Stimulated activated CD4-positive, alpha-beta T cell treated with anti-CD3 and anti-CD28 coated beads, TNF-alpha, amount 100 ng/mL, for 48 hours (primary cell): Measurements from ENCODE around the gene EFNB2.

Experiments
- DNase-seq, 3 donors: peaks; one replicate each; pipeline ENCODE4 v3.0.0-alpha.2; 2020; ENCODE audit warnings: low read depth in 3 of 3

The EFNB2 gene

DNA sequence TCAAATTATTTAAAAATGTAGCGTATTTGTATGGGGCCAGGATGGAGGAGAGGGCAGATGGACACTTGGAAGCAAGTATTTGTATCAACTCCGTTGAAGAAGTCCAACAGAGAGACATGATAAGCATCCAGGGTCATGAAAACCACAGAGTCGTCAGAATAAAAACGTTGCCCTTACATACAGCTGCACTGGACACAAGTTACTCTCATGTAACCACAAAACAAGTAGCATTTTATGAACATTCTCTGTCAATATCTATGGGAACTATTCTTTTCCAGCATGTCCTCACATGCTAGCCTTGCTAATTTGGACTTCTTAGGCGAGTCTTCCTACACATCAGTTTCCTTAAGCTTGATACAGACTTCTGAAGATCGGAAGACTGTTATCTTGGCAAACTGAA lies 35.0 kb downstream of the EFNB2 start:
- no peak for DNase-seq

GRCh38 chr13:106499896-106500295 lies 35.6 kb downstream of the EFNB2 start:
- DNase-seq: no peak

DNA sequence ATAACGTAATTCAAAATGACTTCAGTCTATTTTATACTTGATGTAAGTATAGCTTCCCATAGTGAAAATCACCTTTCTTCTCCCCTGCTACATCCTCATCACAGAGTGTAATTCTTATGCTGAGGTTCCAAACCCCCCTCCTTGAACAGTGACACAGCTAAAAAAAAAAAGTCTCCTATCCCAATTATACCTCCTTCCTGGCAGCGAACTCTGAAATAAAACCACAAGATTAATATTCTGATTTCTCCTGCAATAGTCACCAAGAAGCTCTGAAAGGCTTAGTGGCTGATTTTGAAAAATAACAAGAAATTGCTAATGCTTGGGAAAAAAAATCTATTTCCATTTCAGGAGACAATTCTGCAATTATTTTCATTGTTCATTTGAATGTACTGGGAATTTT lies 36.3 kb downstream of the EFNB2 start:
- no peak for DNase-seq

- DNase-seq: no peak
These were observed 36.9 kb downstream of the EFNB2 start for GRCh38 chr13:106498571-106498970.

DNA sequence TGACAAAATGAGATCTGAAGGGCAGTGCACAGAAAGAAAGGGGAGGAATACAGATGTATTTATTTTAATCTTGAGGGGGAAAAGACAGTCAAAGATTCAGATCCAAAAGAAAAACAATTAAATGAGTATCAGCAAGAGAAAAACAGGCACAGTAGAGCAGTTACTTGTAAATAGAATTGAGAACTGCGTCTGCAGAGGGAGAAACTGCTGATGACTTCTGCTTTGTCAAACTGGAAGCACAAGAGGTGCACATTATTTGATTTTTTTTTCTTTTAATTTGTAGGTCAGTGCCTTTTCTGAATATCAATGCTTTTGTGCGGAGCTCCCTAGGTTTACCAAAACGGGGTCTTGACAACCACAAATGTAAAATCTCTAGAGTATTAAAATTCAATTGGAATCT lies 37.3 kb downstream of the EFNB2 start:
- DNase-seq: no peak

GRCh38 chr13:106497079-106497478 lies 38.4 kb downstream of the EFNB2 start:
- no peak for DNase-seq

DNA sequence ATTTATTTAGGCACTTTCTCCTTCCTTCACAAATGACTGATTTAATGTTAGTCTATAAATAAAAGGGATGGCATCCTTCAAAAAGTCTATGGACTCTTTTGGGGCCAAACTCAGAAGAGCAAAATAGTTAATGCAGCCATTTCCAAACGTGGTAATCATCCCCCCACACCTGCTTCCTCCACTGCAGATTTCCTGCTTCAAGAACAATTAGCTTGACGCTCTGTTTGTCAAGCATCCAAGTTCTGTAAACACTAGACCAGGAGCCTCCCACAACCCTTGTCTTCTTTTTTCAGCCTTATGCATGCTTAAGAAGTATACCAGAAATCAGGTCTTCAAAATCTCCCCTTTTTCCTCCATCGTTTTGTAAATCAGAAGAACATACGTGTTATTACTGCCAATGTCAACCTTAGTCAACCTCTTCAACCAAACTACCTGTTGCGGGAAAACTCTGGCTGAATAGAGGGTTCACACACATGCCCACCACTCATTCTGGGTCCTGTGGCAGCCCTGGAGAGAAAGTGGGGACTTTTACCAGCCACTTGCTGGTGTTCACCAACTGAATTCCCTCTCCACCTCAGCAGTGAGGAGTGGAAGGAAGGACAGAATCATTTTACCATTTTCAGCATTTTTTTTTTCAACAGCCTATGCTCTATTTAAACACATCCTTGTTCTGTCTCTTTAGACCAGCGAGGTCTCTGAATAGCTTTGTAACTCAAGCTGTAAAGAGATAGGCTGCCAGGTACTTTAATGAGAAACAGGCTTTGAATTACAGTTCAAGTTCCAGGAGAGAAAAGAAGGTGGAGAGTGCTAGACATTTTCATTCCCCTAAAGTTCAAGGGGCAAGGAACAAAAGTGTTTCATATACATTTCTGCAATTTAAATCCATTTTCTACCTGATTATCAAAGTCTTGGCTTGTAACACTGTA lies 39.1 kb downstream of the EFNB2 start:
- DNase-seq: no peak

DNA sequence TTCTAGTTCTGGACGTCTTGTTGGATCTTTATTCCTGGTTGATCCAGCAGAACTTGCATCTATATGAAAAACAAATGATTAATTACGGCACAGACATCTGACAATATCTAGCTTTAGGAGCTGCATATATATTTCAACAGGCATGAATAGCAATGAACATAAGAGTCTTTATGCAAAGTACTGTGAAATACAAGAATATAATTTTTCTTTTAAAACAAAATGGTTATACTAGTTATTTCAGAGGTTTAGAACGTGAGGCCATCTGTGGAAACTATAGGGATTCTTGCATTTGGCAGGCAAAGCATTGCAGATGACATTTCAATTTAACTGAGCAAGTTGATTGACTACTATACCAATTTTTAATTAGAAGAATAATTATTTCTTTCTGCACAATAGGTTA lies 40.5 kb downstream of the EFNB2 start:
- no peak for DNase-seq

DNA sequence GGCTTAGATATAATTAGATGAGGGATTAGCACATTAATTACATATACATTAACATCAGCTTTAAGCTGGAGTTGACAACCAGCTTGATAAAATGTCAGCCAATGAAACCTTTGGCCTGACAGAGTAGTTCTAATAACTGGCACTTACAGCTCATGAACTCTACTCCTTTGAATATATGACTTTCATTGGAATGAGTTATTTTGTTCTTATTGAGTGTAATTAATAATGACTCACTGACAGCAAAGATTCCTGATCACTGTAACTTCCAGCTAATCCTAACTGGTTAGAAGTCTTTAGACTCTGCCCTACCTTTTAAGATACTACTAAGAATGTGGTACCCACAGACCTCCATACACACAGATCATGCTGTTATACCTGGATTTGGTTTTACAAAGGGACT lies 41.0 kb downstream of the EFNB2 start:
- DNase-seq: no peak

DNA sequence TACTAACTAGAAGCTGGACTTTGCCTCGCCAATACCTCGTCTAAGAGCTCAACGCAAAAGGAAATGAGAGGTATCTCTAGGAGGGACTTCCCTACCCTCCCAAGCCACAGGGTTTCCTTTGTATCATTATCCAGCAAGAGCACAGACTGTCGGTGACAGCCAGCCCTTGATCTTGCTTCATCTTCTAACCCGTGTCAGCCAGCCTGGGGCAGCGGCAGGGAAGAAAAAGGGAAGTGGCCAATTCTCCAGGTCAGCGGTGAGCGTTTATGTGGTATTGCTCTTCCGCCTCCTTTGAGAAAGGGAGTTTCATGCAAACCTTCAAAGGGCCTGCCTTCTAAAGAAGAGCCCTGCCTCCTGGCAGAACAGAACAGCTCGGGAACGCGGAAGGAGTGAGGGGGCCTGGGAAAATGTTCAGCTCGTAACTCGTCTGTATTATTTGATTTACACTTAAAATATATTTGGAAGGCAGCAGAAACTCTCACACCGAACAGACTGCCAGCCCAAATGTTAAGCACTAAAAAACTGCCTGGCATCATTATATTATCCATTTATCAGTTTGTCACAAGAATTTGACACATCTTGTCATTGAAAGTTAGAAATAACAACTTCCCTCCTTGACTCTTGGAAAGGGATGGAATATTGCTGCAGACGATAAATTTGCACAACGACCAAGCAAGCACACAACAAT lies 41.8 kb downstream of the EFNB2 start:
- no peak for DNase-seq

DNA sequence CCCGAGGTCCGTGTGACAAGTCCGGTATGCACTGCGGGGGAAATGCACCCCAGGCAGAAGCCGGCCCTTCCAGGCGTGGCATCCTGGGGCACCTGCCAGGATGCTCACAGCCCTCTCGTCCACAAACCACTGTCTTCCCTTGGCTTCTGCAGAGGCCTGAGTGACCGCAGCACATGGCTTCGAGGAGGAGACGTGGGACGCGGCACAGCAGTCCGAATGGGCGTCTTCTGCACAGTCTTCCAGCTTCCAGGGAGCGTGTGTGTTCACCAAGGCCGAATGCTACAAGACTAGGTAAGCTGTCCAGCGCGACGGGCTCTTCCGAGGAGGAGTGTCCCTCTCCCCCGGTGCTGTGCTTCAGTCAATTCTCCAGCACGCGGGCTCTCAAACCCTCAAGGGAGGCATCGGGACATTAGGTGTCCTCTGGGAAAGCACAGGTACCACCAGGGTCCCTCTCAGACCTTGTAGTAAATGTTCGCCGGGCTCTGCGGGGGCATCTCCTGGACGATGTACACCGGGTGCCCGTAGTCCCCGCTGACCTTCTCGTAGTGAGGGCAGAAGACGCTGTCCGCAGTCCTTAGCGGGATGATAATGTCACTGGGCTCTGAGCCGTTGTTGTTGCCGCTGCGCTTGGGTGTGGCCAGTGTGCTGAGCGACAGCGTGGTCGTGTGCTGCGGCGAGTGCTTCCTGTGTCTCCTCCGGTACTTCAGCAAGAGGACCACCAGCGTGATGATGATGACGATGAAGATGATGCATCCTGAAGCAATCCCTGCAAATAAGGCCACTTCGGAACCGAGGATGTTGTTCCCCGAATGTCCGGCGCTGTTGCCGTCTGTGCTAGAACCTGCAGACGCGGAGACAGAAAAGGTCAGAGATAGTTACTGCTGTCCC lies 42.6 kb downstream of the EFNB2 start:
- DNase-seq: no peak

DNA sequence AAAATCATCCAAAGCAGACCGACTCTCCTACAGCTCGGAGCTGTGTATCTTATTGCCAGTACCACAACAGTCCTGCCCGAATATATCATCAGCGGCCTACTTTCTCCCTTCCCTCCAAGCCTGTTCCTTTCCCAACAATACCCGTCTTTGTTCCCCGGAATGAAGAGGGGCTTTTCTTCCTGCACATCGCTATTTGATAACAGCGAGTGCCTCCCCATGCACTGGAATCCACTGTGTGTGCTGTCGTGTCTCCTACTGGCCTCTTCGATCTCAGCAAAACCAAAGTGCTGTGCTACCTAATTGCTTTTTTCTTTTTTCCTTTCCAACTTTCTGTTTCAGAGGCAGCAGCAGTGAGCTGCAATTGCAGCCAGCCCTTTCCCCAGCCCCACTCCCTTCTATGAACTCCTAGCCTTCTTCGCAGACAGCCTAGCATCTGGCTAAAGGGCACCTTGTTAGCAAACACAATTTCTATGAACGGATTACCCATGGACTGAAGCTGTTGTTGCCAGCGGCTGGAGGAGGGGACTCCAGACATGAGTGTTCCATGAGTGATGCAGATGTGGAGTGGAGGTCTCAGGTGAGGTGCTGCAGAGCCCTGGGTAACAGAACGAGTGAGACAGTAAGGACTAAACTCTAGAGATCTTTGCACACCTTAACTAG lies 43.4 kb downstream of the EFNB2 start:
- no peak for DNase-seq

DNA sequence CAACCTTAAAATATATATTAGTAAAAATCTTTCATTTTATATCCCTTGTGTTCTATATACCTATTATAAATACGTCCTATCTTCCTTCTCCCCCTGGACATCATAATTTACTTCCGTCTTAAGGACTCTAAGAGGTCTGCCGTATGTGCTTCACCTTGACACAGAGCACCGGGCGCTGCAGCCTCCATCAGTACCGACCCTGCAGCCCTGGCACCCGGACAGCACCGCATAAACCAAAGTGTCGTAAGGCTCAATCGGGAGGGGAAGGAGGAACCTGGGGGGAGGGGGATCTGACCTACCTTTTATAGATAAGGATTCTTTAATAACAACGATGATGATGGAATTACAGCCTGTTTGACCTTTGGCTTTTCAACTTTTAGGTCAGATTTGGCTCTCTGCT lies 44.0 kb downstream of the EFNB2 start:
- DNase-seq: no peak

DNA sequence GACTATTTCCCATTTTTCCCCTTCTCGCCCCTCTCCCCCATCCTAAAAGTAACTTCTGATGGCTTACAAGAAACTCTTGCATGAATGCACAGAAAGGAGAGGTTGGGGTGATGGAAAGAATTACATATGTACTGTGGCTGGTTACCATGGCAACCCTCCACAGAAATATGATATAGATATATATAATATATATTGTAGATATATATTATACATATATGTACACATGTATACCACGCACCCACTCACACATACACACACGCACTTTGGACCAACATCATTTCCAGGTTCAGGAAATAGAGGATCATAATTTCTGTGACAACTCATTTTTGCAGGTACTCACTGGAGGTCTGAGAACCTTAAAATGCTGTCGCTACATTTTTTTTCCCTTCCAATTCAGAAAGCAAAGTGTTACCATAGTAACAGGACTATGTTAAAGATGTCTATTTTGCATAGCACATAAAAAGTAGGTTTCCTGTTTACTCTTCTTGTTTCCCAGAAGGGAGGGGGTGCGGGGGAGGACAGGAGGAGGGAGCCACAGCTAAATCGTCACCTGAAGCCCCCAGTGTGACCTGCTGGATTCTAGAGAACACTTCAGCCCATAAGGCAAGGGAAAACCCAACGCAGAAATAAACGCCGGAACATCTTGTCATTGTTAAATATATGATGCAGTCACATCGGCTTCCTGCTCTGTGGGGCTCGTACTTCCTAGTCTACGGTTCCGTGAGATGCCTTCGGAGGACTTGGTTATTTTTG lies 44.7 kb downstream of the EFNB2 start:
- no peak for DNase-seq

- no peak for DNase-seq
These were observed 45.5 kb downstream of the EFNB2 start for GRCh38 chr13:106489849-106490568.

DNA sequence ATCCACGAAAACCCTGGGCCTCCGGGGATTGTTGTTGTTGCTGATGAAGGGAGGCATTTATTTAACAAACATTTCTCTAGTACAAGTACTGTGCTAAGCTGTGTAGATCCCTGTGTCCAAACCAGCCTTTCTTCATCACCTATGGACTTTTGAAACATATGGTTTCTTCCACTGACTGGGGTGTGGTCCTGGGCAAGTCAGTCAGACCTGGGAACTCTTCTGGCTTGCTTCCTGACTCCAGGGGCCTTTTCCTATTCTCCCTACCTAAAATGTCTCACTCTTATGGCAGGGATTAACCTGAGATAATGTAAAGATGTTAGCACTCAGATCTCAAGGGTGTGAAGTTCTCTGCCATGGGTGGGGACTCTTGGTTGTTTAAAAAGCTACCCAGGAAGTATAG lies 46.8 kb downstream of the EFNB2 start:
- DNase-seq: no peak

GRCh38 chr13:106488076-106488475 lies 47.4 kb downstream of the EFNB2 start:
- no peak for DNase-seq

- no peak for DNase-seq
These were observed 48.3 kb downstream of the EFNB2 start for GRCh38 chr13:106487129-106487528.

- DNase-seq: no peak
These were observed 49.2 kb downstream of the EFNB2 start for GRCh38 chr13:106486287-106486686.

DNA sequence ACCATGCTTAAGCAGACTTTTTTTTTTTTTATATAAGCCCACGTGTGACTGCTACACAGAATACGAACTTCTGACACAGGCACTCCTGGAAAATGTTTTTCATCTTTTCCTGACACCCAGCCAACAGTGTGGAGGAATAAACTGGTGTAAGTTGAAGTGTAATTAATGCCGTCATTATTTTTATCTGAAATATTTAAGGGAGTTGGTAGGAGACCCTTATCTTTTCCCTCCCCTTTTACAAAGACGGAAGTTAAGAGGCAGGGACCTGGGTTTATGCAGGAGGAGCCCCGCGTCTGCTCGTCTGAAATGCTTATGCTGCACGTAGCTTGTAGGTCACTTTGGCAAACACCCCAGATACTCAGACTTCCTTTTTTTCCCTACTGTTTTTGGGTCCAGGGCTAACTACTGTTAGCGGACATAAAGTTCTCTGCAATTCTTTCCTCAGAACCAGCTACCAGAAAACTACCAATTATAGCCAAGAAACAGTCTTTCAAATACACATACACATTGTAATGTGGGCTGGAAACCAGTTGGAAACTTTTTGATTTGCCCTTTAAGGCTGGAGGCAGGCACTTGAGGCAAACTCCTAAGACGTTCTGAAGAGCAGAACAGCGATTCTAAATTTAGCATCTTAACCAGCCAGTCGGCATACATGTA lies 50.8 kb downstream of the EFNB2 start:
- DNase-seq: no peak
